HG03565 (cell line): ENCODE results near the gene IPO7.
"Not testable (repeated sequence)": the region's sequence is repeated elsewhere in the genome, so short reads cannot be mapped to it uniquely, and the experiment has no call there.

Experiments
- ATAC-seq: cut with Tn5 transposase; IDR thresholded peaks from one replicate; pipeline ENCODE4 v1.9.1; 2021; ENCODE audit warnings: mild to moderate bottlenecking, moderate library complexity; ENCODE audit not compliant: unreplicated experiment

IPO7 gene

DNA sequence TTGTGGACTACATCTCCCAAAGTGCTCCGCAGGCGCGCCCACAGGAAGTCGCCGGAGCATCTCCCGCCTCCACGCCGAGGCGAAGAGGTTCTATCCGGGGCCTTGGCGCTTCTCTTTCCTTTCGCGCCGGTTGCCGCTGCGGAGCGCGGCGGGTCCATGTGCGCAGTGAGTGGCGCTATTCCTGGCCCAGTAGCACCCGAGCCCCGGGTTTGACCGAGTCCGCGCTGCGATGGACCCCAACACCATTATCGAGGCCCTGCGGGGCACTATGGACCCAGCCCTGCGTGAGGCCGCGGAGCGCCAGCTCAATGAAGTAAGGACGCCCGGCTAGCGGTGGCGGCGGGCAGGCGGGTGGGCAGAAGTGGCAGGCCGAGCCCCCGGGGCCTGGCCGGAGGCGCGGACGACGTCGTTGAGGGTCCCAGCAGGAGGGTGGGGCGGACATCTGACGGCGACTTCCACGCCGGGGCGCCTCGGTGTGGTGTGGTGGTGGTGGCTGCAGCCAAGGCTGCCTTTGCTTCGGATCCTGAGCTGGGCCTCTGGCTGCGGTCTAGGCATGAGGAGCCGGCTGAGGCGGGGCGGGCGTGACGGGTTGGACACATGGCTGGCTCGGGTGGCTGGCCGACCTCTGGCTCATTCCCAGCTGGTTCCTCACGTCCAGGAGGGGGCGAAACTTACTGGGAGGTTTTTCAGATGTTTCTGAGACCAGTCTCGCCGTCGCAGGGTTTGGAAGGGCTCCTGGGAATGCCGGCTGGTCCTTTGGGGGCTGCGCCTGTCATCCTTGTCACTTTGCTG, at the start of gene IPO7:
IPO7 (plus strand) TSS at position 118 of the 792 bp plus-strand sequence; CDS start at position 230, 112 bp downstream.
- peak; percentile 80 for ATAC-seq

DNA sequence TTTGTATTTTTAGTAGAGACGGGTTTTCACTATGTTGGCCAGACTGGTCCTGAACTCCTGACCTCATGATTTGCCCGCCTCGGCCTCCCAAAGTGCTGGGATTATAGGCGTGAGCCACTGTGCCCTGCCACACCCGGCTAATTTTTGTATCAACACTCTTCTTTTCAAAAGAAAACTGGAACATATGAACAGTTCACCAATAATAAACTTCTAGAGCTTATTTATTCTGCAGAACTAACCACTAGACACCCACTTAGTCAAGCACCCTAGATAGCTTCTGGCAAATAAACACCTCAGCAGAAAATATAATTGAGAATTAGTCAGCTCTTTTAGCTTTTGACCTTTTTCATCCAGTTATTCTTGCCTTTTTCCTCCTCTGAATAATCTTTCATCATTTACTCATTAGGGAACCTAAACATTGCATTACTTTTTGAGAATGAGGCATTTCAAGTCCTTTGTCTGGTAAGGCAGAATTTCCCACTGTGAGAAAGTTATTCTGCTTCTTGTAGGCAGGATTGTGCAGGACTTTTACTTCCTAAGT, 42.7 kb upstream of the IPO7 start:
- no peak for ATAC-seq

DNA sequence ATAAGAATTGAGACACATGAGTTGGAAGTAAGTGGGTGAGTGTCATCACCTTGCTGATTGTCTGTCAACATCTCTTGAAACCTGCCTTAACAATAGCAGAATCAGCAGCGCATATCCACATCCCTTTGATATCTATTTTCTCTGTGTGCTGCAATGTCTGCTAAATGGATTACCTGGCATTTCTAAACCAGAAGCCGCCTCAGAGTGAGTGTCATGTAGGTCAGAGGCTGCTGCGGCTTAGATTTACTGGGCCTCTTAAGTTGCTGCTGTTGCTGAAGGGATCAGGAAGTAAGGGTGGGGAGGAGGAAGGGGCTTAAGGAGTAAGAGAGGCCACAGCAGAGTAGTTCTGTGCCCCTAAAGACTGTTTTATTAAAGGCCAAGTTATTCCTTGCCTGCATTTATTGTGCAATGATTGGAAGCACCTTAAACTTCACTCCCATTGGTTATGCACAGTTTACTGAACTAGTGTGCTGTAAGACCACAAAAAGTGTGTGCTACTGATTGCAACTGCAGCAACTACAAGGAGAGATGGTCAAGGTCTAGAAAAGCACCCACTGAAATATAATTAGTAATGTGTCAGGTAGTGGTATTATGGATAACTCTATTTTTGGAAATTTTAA, 40.3 kb upstream of the IPO7 start:
- ATAC-seq: no peak

DNA sequence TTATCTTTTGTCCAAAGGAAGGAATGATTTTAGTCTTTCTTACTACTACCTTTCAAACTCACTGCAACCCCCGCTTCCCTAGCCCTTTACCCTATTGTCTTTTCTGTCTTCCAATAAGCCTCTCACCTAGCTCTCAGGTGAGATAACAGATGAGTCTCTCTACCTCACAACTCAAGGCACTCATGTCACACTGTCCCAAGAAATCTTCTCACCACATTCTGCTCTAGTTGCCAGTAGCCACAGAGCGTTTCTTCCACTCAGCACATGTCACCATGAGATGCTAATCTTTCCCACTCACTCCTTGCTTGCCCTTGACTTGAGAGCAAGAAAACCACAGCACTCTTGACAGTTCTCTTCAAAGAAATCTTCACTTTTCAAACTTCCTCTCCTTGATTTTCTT, 37.4 kb upstream of the IPO7 start:
- ATAC-seq: no peak

DNA sequence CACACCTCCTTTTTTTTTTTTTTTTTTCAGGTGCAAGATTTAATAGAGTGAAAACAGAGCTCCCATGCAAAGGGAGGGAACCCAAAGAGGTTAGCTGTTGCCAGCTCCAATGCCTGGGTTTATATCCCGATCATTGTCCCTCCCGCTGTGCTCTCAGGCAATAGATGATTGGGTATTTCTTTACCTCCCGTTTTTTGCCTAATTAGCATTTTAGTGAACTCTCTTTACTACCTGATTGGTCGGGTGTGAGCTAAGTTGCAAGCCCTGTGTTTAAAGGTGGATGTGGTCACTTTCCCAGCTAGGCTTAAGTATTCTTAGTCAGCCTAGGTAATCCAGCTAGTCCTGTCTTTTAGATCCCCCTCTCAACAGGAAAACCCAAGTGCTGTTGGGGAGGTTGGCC, 36.7 kb upstream of the IPO7 start:
- ATAC-seq: not testable (repeated sequence)

DNA sequence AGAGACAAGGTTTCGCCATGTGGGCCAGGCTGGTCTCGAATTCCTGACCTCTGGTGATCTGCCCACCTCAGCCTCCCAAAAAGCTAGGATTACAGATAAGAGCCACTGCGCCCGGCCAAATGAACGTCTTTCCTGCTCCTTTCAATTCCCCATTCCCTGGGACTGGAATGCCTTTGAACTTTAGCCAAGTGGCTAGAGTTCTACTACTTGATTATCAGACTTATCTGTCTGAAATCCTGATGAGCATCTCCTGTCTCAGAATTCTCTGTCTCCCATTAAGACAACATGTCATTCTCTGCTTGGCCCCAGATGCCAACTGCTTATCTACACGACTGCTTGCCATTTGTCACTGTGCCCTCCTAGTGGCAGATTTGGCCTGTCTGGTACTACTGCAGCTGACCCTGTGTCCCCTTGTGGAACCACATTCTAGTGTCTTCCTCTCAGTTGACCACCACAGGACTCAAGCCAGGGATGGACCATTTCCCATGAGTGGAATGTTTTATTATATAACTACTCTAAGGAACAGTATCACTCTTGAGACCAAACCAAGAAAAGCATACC, 33.1 kb upstream of the IPO7 start:
- ATAC-seq: no peak

DNA sequence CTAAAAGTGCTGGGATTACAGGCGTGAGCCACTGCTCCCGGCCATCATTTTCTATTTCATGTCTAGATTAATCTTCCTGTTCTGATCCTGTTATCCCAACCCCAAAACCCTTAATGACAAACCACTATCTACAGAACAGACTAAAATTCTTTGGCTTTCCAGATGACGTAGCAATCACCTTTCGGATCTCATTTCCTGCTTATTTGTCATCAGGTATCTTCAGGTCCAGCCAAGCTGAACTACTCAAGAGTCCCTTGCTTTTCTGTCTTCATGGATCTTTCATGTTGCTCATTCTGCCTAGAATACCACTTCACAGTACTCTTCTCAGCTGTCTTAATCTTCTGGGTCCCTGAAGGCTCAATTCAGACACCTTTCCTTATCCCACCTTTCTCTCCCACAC, 27.4 kb upstream of the IPO7 start:
- no peak for ATAC-seq

DNA sequence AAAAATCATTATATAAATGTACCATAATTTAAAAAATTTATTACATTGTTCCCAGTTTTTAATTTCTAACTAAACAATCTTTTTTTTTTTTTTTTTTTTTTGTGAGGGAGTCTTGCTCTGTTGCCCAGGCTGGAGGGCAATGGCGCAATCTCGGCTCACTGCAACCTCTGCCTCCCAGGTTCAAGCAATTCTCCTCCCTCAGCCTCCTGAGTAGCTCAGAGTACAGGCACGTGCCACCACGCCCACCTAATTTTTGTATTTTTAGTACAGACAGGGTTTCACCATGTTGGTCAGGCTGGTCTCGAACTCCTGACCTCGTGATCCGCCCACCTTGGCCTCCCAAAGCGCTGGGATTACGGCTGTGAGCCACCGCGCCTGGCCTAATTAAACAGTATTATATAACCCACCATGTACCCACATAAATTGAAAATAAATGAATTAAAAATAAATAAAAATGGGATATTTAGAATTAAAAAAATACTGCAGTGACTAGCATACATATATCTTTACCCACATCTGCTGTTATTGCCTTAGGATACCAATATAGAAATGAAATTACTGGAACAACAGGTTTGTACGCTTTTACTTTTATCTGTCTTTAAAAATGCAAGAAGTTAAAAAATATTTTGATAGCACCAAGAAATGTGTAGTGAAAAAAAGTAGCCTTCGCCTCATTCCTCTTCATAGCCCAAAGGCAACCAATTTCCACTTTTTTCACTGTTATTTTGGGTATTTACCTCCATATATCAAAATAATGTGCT, 23.4 kb upstream of the IPO7 start:
- ATAC-seq: not testable (repeated sequence)

DNA sequence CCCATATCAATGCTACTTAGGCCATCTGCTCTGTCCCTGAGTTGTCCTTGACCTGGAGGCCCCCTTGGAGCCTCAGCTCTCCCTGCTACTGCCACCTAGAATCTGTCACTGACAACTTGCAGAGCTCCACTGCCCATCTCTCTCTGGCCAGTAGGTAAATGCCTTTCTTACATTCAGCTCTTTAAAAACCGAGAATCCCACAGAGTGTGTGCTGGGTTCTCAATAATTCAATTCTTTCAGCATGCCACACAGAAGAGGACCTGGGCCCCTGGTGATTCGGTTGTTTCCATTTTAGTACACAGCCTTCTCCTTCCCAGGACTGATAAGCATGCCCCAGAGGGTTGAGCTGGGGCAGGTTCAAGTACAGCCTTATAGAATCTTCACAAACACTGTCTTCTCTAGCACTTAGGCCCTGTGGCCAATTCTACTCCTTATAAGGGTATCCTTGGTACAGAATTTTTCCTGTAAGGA, 22.0 kb upstream of the IPO7 start:
- no peak for ATAC-seq

DNA sequence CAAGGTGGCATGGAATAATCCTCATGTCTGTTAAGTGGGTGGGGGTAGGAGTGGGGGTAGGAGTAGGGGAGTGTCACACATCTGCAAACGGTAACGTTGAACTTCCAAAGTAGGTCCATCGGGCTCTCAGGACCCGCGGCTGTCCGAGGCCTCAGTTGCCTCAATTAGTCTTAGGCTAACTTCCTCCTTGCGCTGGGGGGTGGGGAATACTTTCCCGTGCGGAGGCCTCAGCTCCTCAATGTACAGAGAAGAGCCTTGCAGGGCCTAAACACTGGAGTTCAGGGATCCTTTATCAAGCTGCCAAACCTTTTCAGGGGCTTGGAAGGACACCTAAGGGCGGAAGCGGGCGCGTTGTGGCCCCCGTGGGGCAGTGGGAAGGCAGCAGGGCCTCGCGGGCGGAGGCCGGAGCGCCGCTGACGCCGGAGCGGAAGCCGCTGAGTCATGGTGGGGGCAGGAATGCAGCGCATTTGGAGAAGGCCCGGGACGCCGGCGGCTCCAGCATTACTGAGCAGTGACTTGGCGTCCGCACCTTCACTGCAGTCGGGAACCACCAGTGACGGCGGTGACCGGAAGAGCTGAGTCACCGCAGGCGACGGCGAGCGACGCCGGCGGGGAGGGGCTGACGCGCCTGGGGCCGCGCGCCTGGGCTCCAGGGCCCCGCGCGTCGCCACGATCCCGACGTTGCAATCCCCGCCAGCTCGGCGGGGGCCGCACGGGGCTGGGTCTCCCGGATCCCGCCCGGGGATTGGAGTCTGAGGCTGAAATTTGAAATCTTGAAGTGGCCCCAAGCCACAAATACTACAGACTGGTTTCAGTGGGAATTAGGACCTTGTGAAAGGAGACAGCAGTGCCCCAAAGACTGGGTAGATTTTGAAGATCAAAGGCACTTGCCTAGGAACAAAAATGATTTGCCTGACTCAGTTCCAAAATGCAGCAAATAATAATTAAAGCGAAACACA, 20.2 kb upstream of the IPO7 start:
- ATAC-seq: peak; percentile 91

DNA sequence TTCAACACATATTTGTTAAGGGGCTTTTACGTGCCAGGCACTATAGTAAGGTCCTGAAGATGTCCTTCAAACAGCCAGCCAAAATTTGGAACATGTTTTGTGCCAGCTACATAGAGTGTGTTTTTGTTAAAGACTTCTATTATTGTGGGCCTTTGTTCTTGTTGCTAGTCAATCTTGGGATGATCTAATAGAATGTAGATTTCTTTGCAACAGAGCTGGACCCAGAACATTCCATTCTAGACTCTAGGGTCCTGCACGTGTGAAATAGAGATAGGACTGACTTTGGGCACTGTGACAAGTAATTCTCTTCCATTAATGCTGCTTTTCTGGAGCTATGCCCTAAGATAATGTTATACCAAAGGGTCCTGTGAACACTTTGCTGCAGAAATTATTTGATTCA, 16.9 kb upstream of the IPO7 start:
- no peak for ATAC-seq

DNA sequence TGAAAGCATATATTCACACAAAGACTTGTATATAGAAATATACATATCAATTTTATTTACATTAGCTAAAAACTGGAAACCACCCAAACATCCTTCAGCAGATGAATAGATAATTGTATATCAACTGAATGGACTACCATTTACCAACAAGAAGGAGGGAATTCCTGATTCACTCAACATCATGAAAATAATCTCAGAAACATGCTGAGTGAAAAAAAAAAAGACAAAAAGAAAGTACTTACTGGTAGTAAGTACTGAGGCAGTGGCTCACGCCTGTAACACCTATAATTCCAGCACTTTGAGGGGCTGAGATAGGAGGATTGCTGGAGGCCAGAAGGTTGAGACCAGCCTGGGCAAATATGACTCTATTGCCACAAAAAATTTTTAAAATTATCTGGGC, 7.4 kb upstream of the IPO7 start:
- no peak for ATAC-seq

DNA sequence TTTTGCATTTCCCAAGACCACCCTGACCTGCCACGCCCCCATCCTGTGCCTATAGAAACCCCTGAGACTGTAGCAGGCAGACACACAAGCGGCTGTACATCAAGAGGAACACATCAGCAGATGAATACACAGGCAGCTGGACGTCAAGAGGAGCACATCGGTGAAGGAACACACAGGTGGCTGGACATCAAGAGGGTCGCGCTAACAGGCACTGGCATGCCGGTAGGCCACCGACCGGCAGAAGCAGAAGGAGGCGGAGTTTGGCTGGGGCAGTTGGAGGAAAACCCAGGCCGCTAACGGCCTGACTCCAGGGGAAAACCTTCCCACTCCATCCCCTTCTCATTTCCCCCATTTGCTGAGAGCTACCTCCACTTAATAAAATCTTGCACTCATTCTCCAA, 5.4 kb upstream of the IPO7 start:
- no peak for ATAC-seq

DNA sequence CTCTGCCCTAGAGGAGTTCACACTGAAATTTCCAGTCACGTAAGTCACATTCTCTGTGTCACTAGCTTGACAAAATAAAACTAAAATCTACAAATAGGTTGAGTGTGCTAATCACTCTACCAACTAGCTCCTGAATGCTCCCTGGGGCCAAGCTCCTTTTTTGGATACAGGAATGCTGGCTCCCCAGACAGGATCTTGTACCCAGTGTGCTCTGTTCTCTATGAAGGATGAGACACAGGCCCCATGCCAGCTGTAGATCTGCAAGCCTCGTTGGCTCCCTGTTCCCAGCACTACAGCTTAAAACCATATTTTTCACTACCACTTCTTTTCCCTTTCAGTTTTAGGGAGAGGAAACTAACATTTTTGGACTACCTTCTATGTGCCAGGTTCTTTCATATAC, 3.7 kb upstream of the IPO7 start:
- no peak for ATAC-seq

DNA sequence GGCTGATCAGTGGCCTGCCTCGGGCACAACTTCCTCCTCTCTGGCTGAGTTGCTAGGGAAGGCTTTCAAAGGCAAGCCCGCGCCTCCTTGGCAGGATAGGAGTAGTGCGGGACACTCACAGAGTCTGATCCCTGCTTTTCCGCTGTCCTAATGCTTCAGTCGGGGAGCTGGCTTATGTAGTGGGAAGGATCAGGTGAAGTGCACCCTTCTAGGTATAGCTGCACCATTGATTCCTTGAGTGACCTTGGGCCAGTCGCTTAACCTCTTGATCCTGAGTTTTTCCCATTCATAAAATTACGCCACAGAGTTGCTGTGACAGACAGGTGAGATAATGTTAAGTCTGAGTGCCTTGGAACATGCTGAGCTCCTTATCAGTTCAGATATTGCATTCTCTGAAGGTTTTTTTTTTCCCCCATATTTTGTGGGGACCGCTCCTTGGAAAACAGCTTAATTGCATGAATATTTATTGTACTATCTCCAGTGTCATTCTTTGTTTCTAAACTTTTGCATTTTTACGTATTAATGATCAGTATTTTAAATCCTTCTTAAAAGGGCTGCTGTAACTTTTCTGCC, 961 bp downstream of the IPO7 start:
- ATAC-seq: no peak

DNA sequence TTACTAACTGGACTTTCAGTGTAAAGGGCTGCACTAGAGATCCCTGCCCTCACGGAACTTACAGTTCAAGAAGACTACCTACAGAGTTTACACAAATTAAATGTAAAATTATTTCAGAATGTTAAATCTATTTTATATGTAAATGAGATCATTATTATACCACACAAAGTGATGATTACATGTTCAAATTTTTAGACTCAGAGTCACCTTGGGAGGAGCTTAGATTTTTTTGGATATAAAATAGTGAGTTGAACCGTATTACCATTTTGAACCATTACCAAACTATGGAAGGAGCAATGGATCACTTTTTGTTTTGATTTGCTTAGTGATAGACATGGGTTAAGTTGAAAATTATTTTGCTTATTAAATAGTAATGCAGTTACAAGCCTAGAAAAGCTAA, 1.6 kb downstream of the IPO7 start:
- ATAC-seq: no peak

DNA sequence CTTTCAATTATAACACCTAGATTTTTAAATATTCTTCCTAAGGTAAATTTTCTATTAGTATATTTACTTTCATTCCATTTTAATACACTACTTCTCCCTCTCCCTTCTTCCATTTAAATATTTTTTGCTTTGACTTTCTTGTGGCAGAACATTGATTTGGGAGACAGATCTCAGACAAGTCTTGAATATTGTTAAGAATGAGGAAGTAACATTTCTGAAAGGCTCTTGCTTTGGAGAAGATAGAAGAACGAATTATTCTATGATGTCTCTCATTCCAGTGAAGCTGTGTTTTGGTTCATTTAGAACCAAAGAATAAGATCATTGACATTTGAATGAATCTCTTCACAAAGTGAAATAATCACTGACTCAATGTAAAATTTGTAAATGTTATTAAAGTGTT, 2.4 kb downstream of the IPO7 start:
- no peak for ATAC-seq

DNA sequence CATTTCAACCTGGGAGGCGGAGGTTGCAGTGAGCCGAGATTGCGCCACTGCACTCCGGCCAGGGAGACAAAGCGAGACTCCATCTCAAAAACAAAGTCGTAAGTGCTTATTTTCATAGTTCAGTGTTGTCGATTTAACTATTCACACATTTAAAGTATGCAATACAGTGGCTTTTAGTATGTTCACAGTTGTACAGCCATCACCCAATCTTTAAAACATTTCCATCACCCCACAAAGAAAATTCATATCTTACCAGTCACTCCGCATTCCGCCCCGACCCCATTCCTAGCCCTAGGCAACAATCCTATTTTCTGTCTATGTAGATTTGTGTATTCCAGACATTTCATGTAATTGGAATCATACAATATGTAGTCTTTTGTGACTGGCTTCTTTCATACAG, 11.9 kb downstream of the IPO7 start:
- no peak for ATAC-seq

DNA sequence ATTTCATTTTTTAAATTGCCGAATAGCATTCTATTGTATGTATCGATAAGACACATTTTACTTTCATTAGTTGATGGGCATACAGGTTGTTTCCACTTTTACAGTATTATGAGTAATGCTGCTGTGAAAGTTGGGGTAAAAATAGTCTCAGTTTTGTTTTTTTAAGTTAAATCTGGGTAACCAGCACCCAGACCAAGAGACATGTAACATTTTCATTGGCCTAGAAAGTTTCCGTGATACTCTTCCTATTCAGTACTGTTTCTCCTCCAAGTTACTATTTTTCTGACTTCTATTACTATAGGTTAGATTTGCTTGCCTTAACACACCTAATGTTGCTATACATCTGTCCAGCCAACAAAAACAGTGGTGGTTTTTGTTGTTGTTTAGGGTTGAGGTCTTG, 12.3 kb downstream of the IPO7 start:
- ATAC-seq: peak; percentile 43
